ENCODE data around the gene SLC35F1.
"Not testable (repeated sequence)": the region's sequence is repeated elsewhere in the genome, so short reads cannot be mapped to it uniquely, and the experiment has no call there.

SLC35F1 gene
- total RNA-seq = 0 to 1.4 (median 0.36) reads per million in 9 experiments

GRCh38 chr6:117906958-117907600, at the start of gene SLC35F1:
Gene SLC35F1 (plus strand): TSS chr6:117907264.
- H3K27ac Mint-ChIP-seq = no peak within 1 kb of the TSS
- peak within 1 kb of the TSS; percentile 74 to 79 for H3K4me3 Mint-ChIP-seq
- DNase-seq (peak in 1 of 3 experiments; percentile 1), ATAC-seq (replicated peaks) (peak; percentile 37)
- no peaks in the 10 kb centered on the region for H3K9me3 Mint-ChIP-seq
- no peaks in the 10 kb centered on the region for H3K36me3 Mint-ChIP-seq (ENCODE audit: insufficient read depth)
- H3K27me3 Mint-ChIP-seq = peaks cover 53 to 62% of the 10 kb centered on the region in 2 donors
- H3K4me1 Mint-ChIP-seq (ENCODE audit: low read depth in 2 of 2) = peaks cover 0 to 7% of the 10 kb centered on the region in 2 donors

- not testable (repeated sequence) for DNase-seq; H3K4me3 Mint-ChIP-seq; H3K27ac Mint-ChIP-seq; ATAC-seq (replicated peaks); H3K27me3 Mint-ChIP-seq; H3K36me3 Mint-ChIP-seq (ENCODE audit: insufficient read depth); H3K4me1 Mint-ChIP-seq (ENCODE audit: low read depth in 2 of 2); H3K9me3 Mint-ChIP-seq
Observed at GRCh38 chr6:117858601-117859000, 48.5 kb upstream of the SLC35F1 start.

- Mint-ChIP-seq H3K4me1 (ENCODE audit: low read depth in 2 of 2) (no peaks in the 10 kb centered on the region), H3K9me3 (peaks cover 0 to 5% of the 10 kb centered on the region in 2 donors), H3K36me3 (ENCODE audit: insufficient read depth) (peaks cover 3% of the 10 kb centered on the region), H3K27ac (no peak overlapping the region), H3K4me3 (no peak overlapping the region), H3K27me3 (no peaks in the 10 kb centered on the region)
- DNase-seq (no peak), ATAC-seq (replicated peaks) (no peak)
Observed at GRCh38 chr6:117861545-117861944, 45.5 kb upstream of the SLC35F1 start.

- peaks cover 8 to 10% of the 10 kb centered on the region in 2 donors for H3K27me3 Mint-ChIP-seq
Observed at GRCh38 chr6:117866561-117866960, 40.5 kb upstream of the SLC35F1 start.

GRCh38 chr6:117870486-117871242, 36.4 kb upstream of the SLC35F1 start:
- H3K9me3 Mint-ChIP-seq = peaks cover 0 to 4% of the 10 kb centered on the region in 2 donors
- no peaks in the 10 kb centered on the region for H3K4me1 Mint-ChIP-seq (ENCODE audit: low read depth in 2 of 2)
- DNase-seq = no peak
- no peak for ATAC-seq (replicated peaks)
- no peak overlapping the region for H3K4me3 Mint-ChIP-seq
- no peaks in the 10 kb centered on the region for H3K36me3 Mint-ChIP-seq (ENCODE audit: insufficient read depth)
- peaks cover 8 to 10% of the 10 kb centered on the region in 2 donors for H3K27me3 Mint-ChIP-seq
- no peak overlapping the region for H3K27ac Mint-ChIP-seq

More at GRCh38 chr6:117866561-117866960, 40.5 kb upstream of the SLC35F1 start:
- DNase-seq = no peak
- ATAC-seq (replicated peaks) = no peak
- no peak overlapping the region for H3K4me3 Mint-ChIP-seq
- H3K27ac Mint-ChIP-seq = no peak overlapping the region
- H3K9me3 Mint-ChIP-seq = peaks cover 0 to 8% of the 10 kb centered on the region in 2 donors
- no peaks in the 10 kb centered on the region for H3K4me1 Mint-ChIP-seq (ENCODE audit: low read depth in 2 of 2)
- H3K36me3 Mint-ChIP-seq (ENCODE audit: insufficient read depth) = no peaks in the 10 kb centered on the region

GRCh38 chr6:117880824-117881223, 26.2 kb upstream of the SLC35F1 start:
- Mint-ChIP-seq H3K4me3 (no peak overlapping the region), H3K27me3 (peaks cover 0 to 20% of the 10 kb centered on the region in 2 donors), H3K4me1 (ENCODE audit: low read depth in 2 of 2) (no peaks in the 10 kb centered on the region), H3K9me3 (no peaks in the 10 kb centered on the region), H3K27ac (no peak overlapping the region), H3K36me3 (ENCODE audit: insufficient read depth) (peaks cover 3% of the 10 kb centered on the region)
- DNase-seq (no peak), ATAC-seq (replicated peaks) (no peak)

GRCh38 chr6:117890172-117890571, 16.9 kb upstream of the SLC35F1 start:
- Mint-ChIP-seq H3K4me1 (ENCODE audit: low read depth in 2 of 2) (no peaks in the 10 kb centered on the region), H3K27me3 (peaks cover 0 to 12% of the 10 kb centered on the region in 2 donors), H3K27ac (no peak overlapping the region), H3K4me3 (no peak overlapping the region), H3K9me3 (peaks cover 0 to 2% of the 10 kb centered on the region in 2 donors), H3K36me3 (ENCODE audit: insufficient read depth) (no peaks in the 10 kb centered on the region)
- ATAC-seq (replicated peaks) = no peak
- no peak for DNase-seq

- no peak for ATAC-seq (replicated peaks)
- peaks cover 0 to 7% of the 10 kb centered on the region in 2 donors for H3K4me1 Mint-ChIP-seq (ENCODE audit: low read depth in 2 of 2)
- no peak overlapping the region for H3K27ac Mint-ChIP-seq
- H3K4me3 Mint-ChIP-seq = peak overlapping the region; percentile 74 to 79
- H3K36me3 Mint-ChIP-seq (ENCODE audit: insufficient read depth) = no peaks in the 10 kb centered on the region
- H3K27me3 Mint-ChIP-seq = peaks cover 54 to 62% of the 10 kb centered on the region in 2 donors
- no peaks in the 10 kb centered on the region for H3K9me3 Mint-ChIP-seq
- DNase-seq = no peak
Observed at GRCh38 chr6:117906507-117906957, 532 bp upstream of the SLC35F1 start.

- Mint-ChIP-seq H3K27ac (no peak overlapping the region), H3K9me3 (no peaks in the 10 kb centered on the region), H3K4me3 (no peak overlapping the region), H3K36me3 (ENCODE audit: insufficient read depth) (no peaks in the 10 kb centered on the region), H3K4me1 (ENCODE audit: low read depth in 2 of 2) (peaks cover 0 to 7% of the 10 kb centered on the region in 2 donors), H3K27me3 (peaks cover 48 to 62% of the 10 kb centered on the region in 2 donors)
- DNase-seq = no peak
- no peak for ATAC-seq (replicated peaks)
Observed at GRCh38 chr6:117907601-117908245, 659 bp downstream of the SLC35F1 start.

- H3K27me3 Mint-ChIP-seq = peaks cover 48 to 61% of the 10 kb centered on the region in 2 donors
- H3K27ac Mint-ChIP-seq = no peak overlapping the region
- no peaks in the 10 kb centered on the region for H3K36me3 Mint-ChIP-seq (ENCODE audit: insufficient read depth)
- peaks cover 0 to 7% of the 10 kb centered on the region in 2 donors for H3K4me1 Mint-ChIP-seq (ENCODE audit: low read depth in 2 of 2)
- H3K9me3 Mint-ChIP-seq = no peaks in the 10 kb centered on the region
- no peak for ATAC-seq (replicated peaks)
- H3K4me3 Mint-ChIP-seq = peak overlapping the region; percentile 45 to 56
- no peak for DNase-seq
Observed at GRCh38 chr6:117908246-117909068, 1.4 kb downstream of the SLC35F1 start.

GRCh38 chr6:117909638-117910037, 2.6 kb downstream of the SLC35F1 start:
- H3K4me1 Mint-ChIP-seq (ENCODE audit: low read depth in 2 of 2) = peaks cover 0 to 7% of the 10 kb centered on the region in 2 donors
- H3K36me3 Mint-ChIP-seq (ENCODE audit: insufficient read depth) = no peaks in the 10 kb centered on the region
- H3K4me3 Mint-ChIP-seq = no peak overlapping the region
- DNase-seq (no peak), ATAC-seq (replicated peaks) (no peak)
- no peak overlapping the region for H3K27ac Mint-ChIP-seq
- peaks cover 41 to 49% of the 10 kb centered on the region in 2 donors for H3K27me3 Mint-ChIP-seq
- no peaks in the 10 kb centered on the region for H3K9me3 Mint-ChIP-seq

GRCh38 chr6:117910549-117910948, 3.5 kb downstream of the SLC35F1 start:
- Mint-ChIP-seq H3K36me3 (ENCODE audit: insufficient read depth) (no peaks in the 10 kb centered on the region), H3K4me1 (ENCODE audit: low read depth in 2 of 2) (peaks cover 0 to 7% of the 10 kb centered on the region in 2 donors), H3K4me3 (no peak overlapping the region), H3K9me3 (no peaks in the 10 kb centered on the region), H3K27me3 (peaks cover 32 to 40% of the 10 kb centered on the region in 2 donors), H3K27ac (no peak overlapping the region)
- ATAC-seq (replicated peaks) (no peak), DNase-seq (no peak)

GRCh38 chr6:117911150-117911549, 4.1 kb downstream of the SLC35F1 start:
- peaks cover 26 to 34% of the 10 kb centered on the region in 2 donors for H3K27me3 Mint-ChIP-seq
- H3K4me3 Mint-ChIP-seq = no peak overlapping the region
- peaks cover 0 to 7% of the 10 kb centered on the region in 2 donors for H3K4me1 Mint-ChIP-seq (ENCODE audit: low read depth in 2 of 2)
- H3K27ac Mint-ChIP-seq = no peak overlapping the region
- no peaks in the 10 kb centered on the region for H3K36me3 Mint-ChIP-seq (ENCODE audit: insufficient read depth)
- no peaks in the 10 kb centered on the region for H3K9me3 Mint-ChIP-seq
- no peak for ATAC-seq (replicated peaks)
- DNase-seq = no peak

Data from effector memory CD8-positive, alpha-beta T cell (primary cell).